VCaP (cell line): Measurements from ENCODE around the gene OGDH.
A peak's percentile ranks its signal among the peaks of the same experiment; 100 is the strongest.

ENCODE experiments used
- H3K27ac ChIP-seq: fragments of 450-650 bp; 2 replicates; pipeline ENCODE4 v1.5.1; 2017
- CTCF ChIP-seq: fragments of 450-650 bp; conservative IDR thresholded peaks from 2 replicates; pipeline ENCODE4 v1.5.1; 2017; ENCODE audit warnings: mild to moderate bottlenecking, moderate library complexity

Gene OGDH

GRCh38 chr7:44671069-44671468 lies 64.6 kb downstream of the OGDH start:
- no peak for TF ChIP-seq CTCF
- no peak overlapping the region for H3K27ac ChIP-seq

- no peak for TF ChIP-seq CTCF
Observed at GRCh38 chr7:44673324-44673723, 66.9 kb downstream of the OGDH start.

GRCh38 chr7:44673771-44674170 lies 67.3 kb downstream of the OGDH start:
- H3K27ac ChIP-seq = no peak overlapping the region
- TF ChIP-seq CTCF = no peak

More at GRCh38 chr7:44673324-44673723, 66.9 kb downstream of the OGDH start:
- no peak overlapping the region for H3K27ac ChIP-seq

DNA sequence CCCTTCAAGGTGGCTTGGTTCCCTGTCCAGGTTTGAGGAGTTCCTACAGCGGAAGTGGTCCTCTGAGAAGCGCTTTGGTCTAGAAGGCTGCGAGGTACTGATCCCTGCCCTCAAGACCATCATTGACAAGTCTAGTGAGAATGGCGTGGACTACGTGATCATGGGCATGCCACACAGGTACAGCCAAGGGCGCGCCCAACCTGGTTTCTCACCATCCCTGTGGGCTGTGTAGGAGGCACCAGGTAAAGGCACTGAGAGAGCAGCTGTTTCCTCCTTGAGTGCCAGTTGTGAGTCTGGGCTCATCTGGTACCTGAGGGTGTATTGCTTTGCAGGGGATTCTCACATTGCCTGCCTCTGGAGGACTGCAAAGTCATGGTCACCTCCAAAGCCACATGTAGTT lies 68.0 kb downstream of the OGDH start:
- no peak for TF ChIP-seq CTCF

GRCh38 chr7:44676776-44677175 lies 70.3 kb downstream of the OGDH start:
- no peak overlapping the region for H3K27ac ChIP-seq

More for the DNA sequence above, 68.0 kb downstream of the OGDH start:
- H3K27ac ChIP-seq = no peak overlapping the region

DNA sequence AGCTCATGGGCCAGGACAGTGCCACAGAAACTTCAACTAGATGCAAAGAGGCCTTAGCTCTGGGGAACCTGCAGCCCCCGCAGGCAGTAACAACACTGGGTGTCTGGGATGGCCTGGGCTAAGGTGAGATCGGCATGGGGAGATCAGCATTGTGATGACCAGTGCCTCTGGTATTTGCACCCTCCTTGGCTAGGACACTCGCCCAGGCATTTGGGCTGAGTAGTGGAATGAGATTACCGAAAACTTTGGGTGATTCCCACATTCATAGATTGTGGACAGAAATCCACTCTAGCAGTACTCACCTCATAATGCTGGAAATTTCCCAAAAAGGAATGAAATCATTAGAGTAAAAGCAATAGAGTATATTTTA lies 71.7 kb downstream of the OGDH start:
- TF ChIP-seq CTCF = no peak
- H3K27ac ChIP-seq = no peak overlapping the region

More at GRCh38 chr7:44676776-44677175, 70.3 kb downstream of the OGDH start:
- no peak for TF ChIP-seq CTCF

- TF ChIP-seq CTCF = no peak
- H3K27ac ChIP-seq = peak overlapping the region; percentile 40
Observed at GRCh38 chr7:44678471-44679179, 72.2 kb downstream of the OGDH start.
